Psoas muscle (tissue), 8 donors: ENCODE results near the gene KHNYN. TPM values are rescaled to one million over a fixed set of nuclear protein-coding genes. Genes with fewer than 3 reads are reported as not detected.

Source experiments
- ATAC-seq, 4 donors: fragments of 200-7000 bp; cut with Tn5 transposase; one replicate each; pipeline ENCODE4 v1.9.1; 2020; ENCODE audit warnings: moderate library complexity in 3 of 4, mild to moderate bottlenecking in 2 of 4
- DNase-seq, 2 donors: peaks; one replicate each; pipeline ENCODE4 v3.0.0-alpha.2; 2020
- H3K27ac ChIP-seq: fragments of 200-600 bp; one replicate; pipeline ENCODE4 v1.8.0; 2022
- H3K27me3 ChIP-seq, 3 donors: fragments of 200-600 bp in 1 of 3; one replicate each; pipeline versions ENCODE4 v1.6.1 to v1.8.0; 2013 to 2022; ENCODE audit warnings: low read length in 2 of 3, mild to moderate bottlenecking in 2 of 3, moderate library complexity in 1 of 3; ENCODE audit not compliant: insufficient read depth in 3 of 3
- H3K36me3 ChIP-seq, 2 donors: fragments of 200-600 bp in 1 of 2; one replicate each; pipeline versions ENCODE4 v1.6.1 to v1.8.0; 2013 to 2022; ENCODE audit warnings: low read depth in 1 of 2, mild to moderate bottlenecking in 1 of 2, moderate library complexity in 1 of 2; ENCODE audit not compliant: insufficient read depth in 1 of 2
- H3K4me1 ChIP-seq: fragments of 200-600 bp; one replicate; pipeline ENCODE4 v1.8.0; 2022
- H3K4me3 ChIP-seq: fragments of 200-600 bp; one replicate; pipeline ENCODE4 v1.8.0; 2022; ENCODE audit warnings: mild to moderate bottlenecking
- H3K9me3 ChIP-seq: fragments of 200-600 bp; one replicate; pipeline ENCODE4 v1.8.0; 2022
- WGBS, 3 donors: extraction: QIAGEN DNeasy Blood & Tissue Kit; methylation state at CpG; one replicate each; pipeline versions ENCODE4 v1.1.6 to v1.1.7; 2013; 5-methylcytosine and 5-hydroxymethylcytosine counted together
- intact Hi-C, 2 donors: fragments of 100-400 bp; cut with DNase I; formaldehyde crosslinking; loops; one replicate each; pipeline versions ENCODE4 v1.11.0 to v1.14.2; 2022
- polyA plus RNA-seq, 3 donors: library from polyadenylated mRNA; stranded (reverse); fragments of 200-250 nt; gene quantifications; one replicate each; pipeline ENCODE4 v1.2.3, GENCODE V29; 2013
- total RNA-seq, 4 donors: library from RNA; stranded (reverse); fragmentation: NEBNext Ultra II Directional in 2 of 4; extraction: Animal tissue kit (Norgen Biotek cat#: 25700) in 2 of 4; gene quantifications; one replicate each; pipeline versions ENCODE4 v1.2.1 to v1.2.4, GENCODE V29; 2021 to 2023
- TF ChIP-seq, protein P1 (sequence below): fragments of 200-600 bp; IDR thresholded peaks from one replicate; pipeline ENCODE4 v1.8.0; 2022; ENCODE audit warnings: antibody characterized with exemption
- donor health status: healthy with polysubstance abuse.
- donor health status: DM: no; HTN: no; CAD: no; lungs with moderate emphysema.
- donor health status: Bipolar disorder and iron deficiency.
- donor health status: healthy.
- donor health status: DM: yes; HTN: yes; CAD: no.
- donor health status: DM: no; HTN: no; CAD: no.
- donor health status: DM: no; HTN: no; CAD: no.
- donor health status: DM: yes; HTN: yes; CAD: no.

Gene KHNYN
- total and polyA plus RNA-seq, 7 donors: 15.3 to 74.9 (median 40.2) TPM

DNA sequence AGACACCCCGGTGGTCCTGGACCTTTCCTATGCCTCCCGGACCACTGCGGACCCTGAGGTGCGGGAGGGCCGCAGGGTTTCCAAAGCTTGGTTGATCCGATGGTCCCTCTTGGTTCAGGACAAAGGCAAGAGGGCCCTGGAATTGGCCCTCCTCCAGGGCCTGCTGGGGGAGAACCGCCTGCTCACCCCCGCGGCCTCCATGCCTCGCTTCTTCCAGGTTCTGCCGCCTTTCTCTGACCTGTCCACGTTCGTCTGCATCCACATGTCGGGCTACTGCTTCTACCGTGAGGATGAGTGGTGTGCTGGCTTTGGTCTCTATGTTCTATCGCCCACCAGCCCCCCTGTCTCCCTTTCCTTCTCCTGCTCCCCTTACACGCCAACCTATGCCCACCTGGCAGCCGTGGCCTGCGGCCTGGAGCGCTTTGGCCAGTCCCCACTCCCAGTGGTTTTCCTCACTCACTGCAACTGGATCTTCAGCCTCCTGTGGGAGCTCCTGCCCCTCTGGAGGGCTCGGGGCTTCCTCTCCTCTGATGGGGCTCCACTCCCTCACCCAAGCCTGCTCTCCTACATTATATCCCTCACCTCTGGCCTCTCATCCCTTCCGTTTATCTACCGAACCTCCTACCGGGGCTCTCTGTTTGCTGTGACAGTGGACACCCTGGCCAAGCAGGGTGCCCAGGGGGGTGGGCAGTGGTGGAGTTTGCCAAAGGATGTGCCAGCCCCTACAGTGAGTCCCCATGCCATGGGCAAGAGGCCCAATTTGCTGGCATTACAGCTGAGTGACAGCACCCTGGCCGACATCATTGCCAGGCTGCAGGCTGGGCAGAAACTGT lies 14.1 kb upstream of the KHNYN start:
- no peak overlapping the region for H3K4me3 ChIP-seq
- peaks cover 0 to 5% (median 0%) of the 10 kb centered on the region in 3 donors for H3K27me3 ChIP-seq
- WGBS, 3 donors: 86 to 89% (median 86%) methylated on average over 24 to 25 of the region's 25 CpGs
- DNase-seq: no peak
- TF ChIP-seq, protein P1, sequence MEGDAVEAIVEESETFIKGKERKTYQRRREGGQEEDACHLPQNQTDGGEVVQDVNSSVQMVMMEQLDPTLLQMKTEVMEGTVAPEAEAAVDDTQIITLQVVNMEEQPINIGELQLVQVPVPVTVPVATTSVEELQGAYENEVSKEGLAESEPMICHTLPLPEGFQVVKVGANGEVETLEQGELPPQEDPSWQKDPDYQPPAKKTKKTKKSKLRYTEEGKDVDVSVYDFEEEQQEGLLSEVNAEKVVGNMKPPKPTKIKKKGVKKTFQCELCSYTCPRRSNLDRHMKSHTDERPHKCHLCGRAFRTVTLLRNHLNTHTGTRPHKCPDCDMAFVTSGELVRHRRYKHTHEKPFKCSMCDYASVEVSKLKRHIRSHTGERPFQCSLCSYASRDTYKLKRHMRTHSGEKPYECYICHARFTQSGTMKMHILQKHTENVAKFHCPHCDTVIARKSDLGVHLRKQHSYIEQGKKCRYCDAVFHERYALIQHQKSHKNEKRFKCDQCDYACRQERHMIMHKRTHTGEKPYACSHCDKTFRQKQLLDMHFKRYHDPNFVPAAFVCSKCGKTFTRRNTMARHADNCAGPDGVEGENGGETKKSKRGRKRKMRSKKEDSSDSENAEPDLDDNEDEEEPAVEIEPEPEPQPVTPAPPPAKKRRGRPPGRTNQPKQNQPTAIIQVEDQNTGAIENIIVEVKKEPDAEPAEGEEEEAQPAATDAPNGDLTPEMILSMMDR: no peak
- ATAC-seq: no peak
- no peaks in the 10 kb centered on the region for H3K9me3 ChIP-seq
- peaks cover 0 to under 1% of the 10 kb centered on the region in 2 donors for H3K36me3 ChIP-seq
- H3K27ac ChIP-seq: no peak overlapping the region
- no peaks in the 10 kb centered on the region for H3K4me1 ChIP-seq
- intact Hi-C loops: no loop called here

- Histone ChIP-seq H3K4me1 (no peaks in the 10 kb centered on the region), H3K36me3 (no peaks in the 10 kb centered on the region), H3K4me3 (no peak overlapping the region), H3K27me3 (peaks cover 0 to 5% (median 0%) of the 10 kb centered on the region in 3 donors), H3K27ac (no peak overlapping the region), H3K9me3 (no peaks in the 10 kb centered on the region)
- intact Hi-C loops: no loop called here
- TF ChIP-seq, protein P1: no peak
- no peak for ATAC-seq
- WGBS, 3 donors: 72 to 74% (median 73%) methylated on average over 19 of the region's 19 CpGs
- DNase-seq: no peak
Measured at GRCh38 chr14:24416254-24416931, 13.4 kb upstream of the KHNYN start.

DNA sequence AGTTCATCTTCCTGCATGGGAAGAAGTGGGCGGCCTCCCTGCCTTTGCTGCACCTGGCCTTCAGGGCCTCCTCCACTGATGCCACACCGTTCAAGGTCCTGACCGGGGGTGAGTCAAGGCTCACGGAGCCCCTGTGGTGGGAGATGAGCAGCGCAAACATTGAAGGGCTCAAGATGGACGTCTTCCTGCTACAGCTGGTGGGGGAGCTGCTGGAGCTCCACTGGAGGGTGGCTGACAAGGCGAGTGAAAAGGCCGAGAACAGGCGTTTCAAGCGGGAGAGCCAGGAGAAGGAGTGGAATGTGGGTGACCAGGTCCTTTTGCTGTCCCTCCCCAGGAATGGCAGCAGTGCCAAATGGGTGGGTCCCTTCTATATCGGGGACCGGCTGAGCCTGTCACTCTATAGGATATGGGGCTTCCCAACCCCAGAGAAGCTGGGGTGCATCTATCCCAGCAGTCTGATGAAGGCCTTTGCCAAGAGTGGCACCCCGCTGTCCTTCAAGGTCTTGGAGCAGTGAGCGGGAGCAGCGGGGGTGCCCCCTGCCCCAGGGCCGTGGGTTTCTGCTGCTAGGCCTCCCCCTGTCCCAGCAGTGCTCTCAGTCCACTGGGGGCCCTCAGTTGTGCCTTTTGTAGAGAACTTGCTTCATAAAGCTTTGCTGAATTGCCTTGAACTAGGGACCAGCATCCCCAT lies 12.7 kb upstream of the KHNYN start:
- H3K36me3 ChIP-seq: no peaks in the 10 kb centered on the region
- no peak overlapping the region for H3K27ac ChIP-seq
- DNase-seq (no peak), ATAC-seq (no peak)
- no peaks in the 10 kb centered on the region for H3K4me1 ChIP-seq
- TF ChIP-seq, protein P1: no peak
- intact Hi-C loops: no loop called here
- no peak overlapping the region for H3K4me3 ChIP-seq
- peaks cover 0 to 5% (median 0%) of the 10 kb centered on the region in 3 donors for H3K27me3 ChIP-seq
- no peaks in the 10 kb centered on the region for H3K9me3 ChIP-seq
- 68 to 84% (median 72%) methylated on average over 16 of the region's 16 CpGs for WGBS, 3 donors

DNA sequence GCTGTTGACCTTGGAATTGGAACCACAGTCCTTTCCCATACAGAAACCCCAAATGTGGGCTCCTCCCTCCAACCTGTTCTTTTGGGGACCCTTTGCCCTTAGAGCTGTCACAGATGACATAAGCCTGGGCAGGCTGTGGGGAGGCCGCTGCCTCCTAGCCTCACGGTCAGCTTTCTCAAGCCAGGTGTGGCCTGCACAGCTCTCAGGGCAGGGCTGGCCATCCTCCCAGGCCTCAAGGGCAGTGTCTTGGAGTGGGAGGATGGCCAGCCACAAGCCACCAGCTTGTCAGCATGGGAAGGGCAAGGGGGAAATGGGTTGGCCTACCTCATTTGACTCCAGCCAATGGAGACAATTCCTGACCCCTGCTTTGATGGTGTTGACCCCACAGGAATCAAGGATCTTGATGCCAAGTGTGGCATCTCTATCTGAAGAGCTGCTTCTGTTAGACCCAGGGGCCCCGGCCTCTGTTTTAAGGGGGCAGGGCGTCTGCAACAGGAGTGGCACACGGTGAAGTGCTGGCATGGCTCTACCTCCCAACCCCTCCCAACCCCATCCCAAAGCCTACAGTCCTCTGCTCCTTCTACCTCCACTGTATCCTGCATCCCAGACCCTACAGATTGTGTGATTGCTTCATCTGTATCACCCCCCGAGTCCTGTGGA lies 11.8 kb upstream of the KHNYN start:
- no peaks in the 10 kb centered on the region for H3K9me3 ChIP-seq
- ATAC-seq: no peak
- 62 to 81% (median 74%) methylated on average over 6 of the region's 6 CpGs for WGBS, 3 donors

More for the DNA sequence above, 11.8 kb upstream of the KHNYN start:
- Histone ChIP-seq H3K36me3 (no peaks in the 10 kb centered on the region), H3K27me3 (peaks cover 0 to 5% (median 0%) of the 10 kb centered on the region in 3 donors), H3K27ac (no peak overlapping the region), H3K4me3 (no peak overlapping the region), H3K4me1 (no peaks in the 10 kb centered on the region)
- no peak for DNase-seq
- intact Hi-C loops: no loop called here
- TF ChIP-seq, protein P1: no peak
